Neural progenitor cell (in vitro differentiated cells): ENCODE data around the gene LYPD6B. TPM values are rescaled to one million over a fixed set of nuclear protein-coding genes. Genes with fewer than 3 reads are reported as not detected.

Experiments
- DNase-seq: peaks from one replicate; pipeline ENCODE4 v3.0.0-alpha.2; 2016; ENCODE audit warnings: low spot score
- H2AFZ ChIP-seq: fragments of 200-600 bp; sonication (generic); replicated peaks from 2 replicates; pipeline ENCODE4 v1.6.1; 2016; ENCODE audit warnings: antibody characterized with exemption
- H3F3A ChIP-seq: fragments of 200-600 bp; sonication (generic); 2 replicates; pipeline ENCODE4 v1.6.1; 2016; ENCODE audit warnings: antibody characterized with exemption, low read depth
- H3K27ac ChIP-seq: fragments of 200-600 bp; sonication (generic); 2 replicates; pipeline ENCODE4 v1.5.1; 2016; ENCODE audit warnings: mild to moderate bottlenecking
- H3K27me3 ChIP-seq: fragments of 200-600 bp; sonication (generic); 2 replicates; pipeline ENCODE4 v1.6.1; 2016; ENCODE audit warnings: mild to moderate bottlenecking, moderate library complexity
- H3K36me3 ChIP-seq: fragments of 200-600 bp; sonication (generic); 2 replicates; pipeline ENCODE4 v1.5.1; 2016
- H3K4me1 ChIP-seq: fragments of 200-600 bp; sonication (generic); 2 replicates; pipeline ENCODE4 v1.6.1; 2016; ENCODE audit warnings: mixed run types
- H3K4me2 ChIP-seq: fragments of 200-600 bp; sonication (generic); 2 replicates; pipeline ENCODE4 v1.6.1; 2016
- H3K4me3 ChIP-seq: fragments of 200-600 bp; sonication (generic); 2 replicates; pipeline ENCODE4 v1.5.1; 2016
- H3K79me2 ChIP-seq: fragments of 200-600 bp; sonication (generic); 2 replicates; pipeline ENCODE4 v1.6.1; 2016; ENCODE audit warnings: low read depth
- H3K9ac ChIP-seq: fragments of 200-600 bp; sonication (generic); 2 replicates; pipeline ENCODE4 v1.6.1; 2016
- H3K9me3 ChIP-seq: fragments of 200-600 bp; sonication (generic); 2 replicates; pipeline ENCODE4 v1.5.1; 2016; ENCODE audit warnings: low read depth
- H4K20me1 ChIP-seq: fragments of 200-600 bp; sonication (generic); 2 replicates; pipeline ENCODE4 v1.6.1; 2016; ENCODE audit warnings: low read depth
- H3K27ac Mint-ChIP-seq: 3 replicates; pipeline ENCODE4 v1.8.0; 2021; ENCODE audit warnings: mixed read lengths
- H3K27me3 Mint-ChIP-seq: 2 replicates; pipeline ENCODE4 v1.8.0; 2022; ENCODE audit warnings: low read depth, mild to moderate bottlenecking, inconsistent platforms, moderate library complexity, mixed read lengths; ENCODE audit not compliant: insufficient read depth
- H3K36me3 Mint-ChIP-seq: 3 replicates; pipeline ENCODE4 v1.8.0; 2021; ENCODE audit warnings: mixed read lengths
- H3K4me1 Mint-ChIP-seq: 3 replicates; pipeline ENCODE4 v1.8.0; 2021; ENCODE audit warnings: mixed read lengths
- H3K4me3 Mint-ChIP-seq: 3 replicates; pipeline ENCODE4 v1.8.0; 2021; ENCODE audit warnings: mild to moderate bottlenecking, moderate library complexity, mixed read lengths
- H3K9me3 Mint-ChIP-seq: 3 replicates; pipeline ENCODE4 v1.8.0; 2020; ENCODE audit warnings: mixed read lengths
- EZH2 ChIP-seq: fragments of 200-600 bp; sonication (generic); IDR thresholded peaks from 2 replicates; pipeline ENCODE4 v1.6.1; 2017; ENCODE audit warnings: antibody characterized with exemption, mild to moderate bottlenecking, moderate library complexity
- EZH2phosphoT487 ChIP-seq: fragments of 200-600 bp; sonication (generic); IDR thresholded peaks from 2 replicates; pipeline ENCODE4 v1.6.1; 2017; ENCODE audit warnings: antibody characterized with exemption
- total RNA-seq: library from RNA; depleted of rRNA; stranded (reverse); fragments of >200 nt; gene quantifications from 2 replicates; pipeline ENCODE4 v1.2.3, GENCODE V29; 2015; ENCODE audit warnings: low replicate concordance
- TF ChIP-seq, protein P1 (sequence below): fragments of 200-600 bp; sonication (generic); IDR thresholded peaks from 2 replicates; pipeline ENCODE4 v1.5.1; 2017; ENCODE audit warnings: antibody characterized with exemption, mild to moderate bottlenecking

LYPD6B gene, protein sequence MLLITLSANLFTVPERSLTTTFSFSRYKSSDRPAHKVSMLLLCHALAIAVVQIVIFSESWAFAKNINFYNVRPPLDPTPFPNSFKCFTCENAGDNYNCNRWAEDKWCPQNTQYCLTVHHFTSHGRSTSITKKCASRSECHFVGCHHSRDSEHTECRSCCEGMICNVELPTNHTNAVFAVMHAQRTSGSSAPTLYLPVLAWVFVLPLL
- 0.34 TPM in 1 of 2 replicates, not detected in the other for total RNA-seq

DNA sequence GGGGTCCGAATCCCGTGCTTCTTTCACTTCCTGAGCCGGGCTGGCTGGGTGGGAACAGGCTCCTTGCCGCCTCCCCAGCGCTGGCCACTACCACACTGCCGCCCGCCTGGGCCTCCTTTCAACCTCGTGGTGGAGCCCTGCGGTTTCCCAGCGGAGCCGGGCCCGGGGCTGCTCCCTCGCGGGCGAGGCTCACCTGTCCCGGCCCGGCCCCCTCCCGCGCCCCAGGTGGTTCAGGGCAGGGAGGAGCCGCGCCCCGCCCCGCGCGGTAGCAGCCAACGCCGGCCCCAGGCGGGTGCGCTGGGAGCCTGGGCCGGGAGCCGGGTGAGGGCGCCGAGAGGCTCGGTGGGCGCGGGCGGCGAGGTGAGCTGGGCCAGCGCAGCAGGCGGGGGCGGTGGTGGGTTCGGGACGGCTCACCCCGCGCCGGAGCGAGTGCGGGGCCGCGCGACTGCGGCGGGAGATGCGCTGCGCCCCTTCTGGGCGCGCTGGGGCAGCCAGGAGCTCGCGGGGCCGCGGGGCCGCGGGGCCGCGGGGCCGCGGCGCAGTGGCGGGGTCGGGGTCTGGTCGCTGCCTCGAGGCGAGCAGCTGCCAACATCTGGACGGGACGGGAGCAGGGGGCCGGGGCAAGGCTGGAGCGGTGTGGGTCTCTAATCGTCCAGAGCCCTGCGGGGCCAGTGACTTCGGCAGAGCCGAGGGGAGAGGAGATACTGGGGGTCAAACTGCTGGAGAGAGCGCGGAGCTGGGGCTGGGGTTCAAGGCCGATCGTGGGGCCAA is at the start of gene LYPD6B:
LYPD6B (plus strand) TSS at position 258 of the 771 bp plus-strand sequence. CDS start 92,250 bp downstream, outside the sequence.
- Histone ChIP-seq H3K9ac (no peak within 1 kb of the TSS), H3F3A (no peaks in the 10 kb centered on the region), H3K4me1 (peaks cover 2% of the 10 kb centered on the region), H3K36me3 (no peaks in the 10 kb centered on the region), H3K4me2 (peak within 1 kb of the TSS; percentile 96), H3K27ac (no peak within 1 kb of the TSS), H3K4me3 (peak within 1 kb of the TSS; percentile 64), H4K20me1 (no peaks in the 10 kb centered on the region), H2AFZ (peak within 1 kb of the TSS; percentile 96), H3K9me3 (no peaks in the 10 kb centered on the region), H3K79me2 (no peaks in the 10 kb centered on the region), H3K27me3 (peaks cover 40% of the 10 kb centered on the region)
- peak; percentile 70 for DNase-seq
- no peak within 1 kb of the TSS for H3K27ac Mint-ChIP-seq
- H3K4me3 Mint-ChIP-seq = peak within 1 kb of the TSS; percentile 89
- peaks cover 13% of the 10 kb centered on the region for H3K4me1 Mint-ChIP-seq
- no peaks in the 10 kb centered on the region for H3K36me3 Mint-ChIP-seq
- peaks cover 30% of the 10 kb centered on the region for H3K27me3 Mint-ChIP-seq
- no peaks in the 10 kb centered on the region for H3K9me3 Mint-ChIP-seq
- TF ChIP-seq, protein P1, sequence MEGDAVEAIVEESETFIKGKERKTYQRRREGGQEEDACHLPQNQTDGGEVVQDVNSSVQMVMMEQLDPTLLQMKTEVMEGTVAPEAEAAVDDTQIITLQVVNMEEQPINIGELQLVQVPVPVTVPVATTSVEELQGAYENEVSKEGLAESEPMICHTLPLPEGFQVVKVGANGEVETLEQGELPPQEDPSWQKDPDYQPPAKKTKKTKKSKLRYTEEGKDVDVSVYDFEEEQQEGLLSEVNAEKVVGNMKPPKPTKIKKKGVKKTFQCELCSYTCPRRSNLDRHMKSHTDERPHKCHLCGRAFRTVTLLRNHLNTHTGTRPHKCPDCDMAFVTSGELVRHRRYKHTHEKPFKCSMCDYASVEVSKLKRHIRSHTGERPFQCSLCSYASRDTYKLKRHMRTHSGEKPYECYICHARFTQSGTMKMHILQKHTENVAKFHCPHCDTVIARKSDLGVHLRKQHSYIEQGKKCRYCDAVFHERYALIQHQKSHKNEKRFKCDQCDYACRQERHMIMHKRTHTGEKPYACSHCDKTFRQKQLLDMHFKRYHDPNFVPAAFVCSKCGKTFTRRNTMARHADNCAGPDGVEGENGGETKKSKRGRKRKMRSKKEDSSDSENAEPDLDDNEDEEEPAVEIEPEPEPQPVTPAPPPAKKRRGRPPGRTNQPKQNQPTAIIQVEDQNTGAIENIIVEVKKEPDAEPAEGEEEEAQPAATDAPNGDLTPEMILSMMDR = no peak
- TF ChIP-seq EZH2 (peak; percentile 62), EZH2phosphoT487 (peak; percentile 24)

DNA sequence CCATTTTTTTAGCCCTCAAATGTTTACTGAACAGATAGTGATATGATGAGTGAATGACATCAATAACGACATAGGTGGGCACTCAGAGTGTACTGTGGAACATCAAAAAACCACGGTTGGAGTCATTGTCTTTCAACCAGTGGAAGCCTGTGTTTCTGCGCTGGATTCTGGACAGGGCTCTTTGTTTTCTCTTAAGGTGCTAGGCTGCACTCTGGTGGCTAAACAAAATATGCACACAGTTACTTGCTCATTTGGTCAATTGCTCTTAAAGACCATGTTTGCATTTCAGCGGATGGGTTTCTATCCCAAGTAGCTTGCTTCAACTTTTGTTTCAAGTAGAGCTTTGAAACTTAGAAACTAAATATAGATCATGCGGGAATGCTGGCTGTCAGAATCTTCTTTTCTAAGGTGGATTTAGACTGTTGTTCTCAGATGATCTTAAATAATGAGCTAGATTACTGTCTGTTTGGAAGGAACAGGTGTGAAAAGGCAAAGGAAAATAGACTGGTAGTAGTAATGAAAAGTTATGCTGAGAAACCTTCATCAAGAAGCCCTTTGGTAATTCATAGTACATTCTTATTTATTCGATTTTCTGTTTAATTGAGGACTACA is 48.5 kb upstream of the LYPD6B start:
- Histone ChIP-seq H3K9me3 (no peaks in the 10 kb centered on the region), H3K4me2 (no peak overlapping the region), H3K4me3 (no peak overlapping the region), H3K27me3 (no peaks in the 10 kb centered on the region), H3F3A (no peaks in the 10 kb centered on the region), H2AFZ (no peak overlapping the region), H3K9ac (no peak overlapping the region), H4K20me1 (no peaks in the 10 kb centered on the region), H3K4me1 (no peaks in the 10 kb centered on the region), H3K27ac (no peak overlapping the region), H3K79me2 (no peaks in the 10 kb centered on the region), H3K36me3 (peaks cover 14% of the 10 kb centered on the region)
- Mint-ChIP-seq H3K9me3 (no peaks in the 10 kb centered on the region), H3K4me3 (no peak overlapping the region), H3K27me3 (peaks cover 2% of the 10 kb centered on the region), H3K36me3 (peaks cover 35% of the 10 kb centered on the region), H3K27ac (no peak overlapping the region), H3K4me1 (no peaks in the 10 kb centered on the region)
- TF ChIP-seq, protein P1 = peak; percentile 74
- TF ChIP-seq EZH2 = no peak
- peak; percentile 80 for DNase-seq

DNA sequence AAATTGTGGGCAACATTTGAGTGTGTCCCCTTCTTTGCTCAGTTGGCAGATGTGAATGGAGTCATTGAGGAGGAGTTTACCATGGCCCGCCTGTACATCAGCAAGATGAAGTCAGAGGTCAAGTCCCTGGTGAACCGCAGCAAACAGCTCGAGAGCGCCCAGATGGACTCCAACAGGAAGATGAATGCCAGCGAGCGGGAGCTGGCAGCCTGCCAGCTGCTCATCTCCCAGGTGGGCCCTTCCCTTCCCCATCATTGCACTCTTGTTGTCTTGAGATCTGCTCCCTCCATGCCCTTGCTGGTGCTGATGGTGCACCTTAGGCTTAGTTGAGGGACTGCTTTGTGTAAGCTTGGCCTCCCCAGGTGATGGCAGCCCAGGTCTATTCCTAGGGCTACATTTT is 47.5 kb upstream of the LYPD6B start:
- Histone ChIP-seq H3K79me2 (no peaks in the 10 kb centered on the region), H3K36me3 (peaks cover 14% of the 10 kb centered on the region), H3K4me3 (no peak overlapping the region), H3F3A (no peaks in the 10 kb centered on the region), H4K20me1 (no peaks in the 10 kb centered on the region), H3K4me2 (no peak overlapping the region), H3K27ac (no peak overlapping the region), H2AFZ (no peak overlapping the region), H3K27me3 (no peaks in the 10 kb centered on the region), H3K9me3 (no peaks in the 10 kb centered on the region), H3K9ac (no peak overlapping the region), H3K4me1 (no peaks in the 10 kb centered on the region)
- Mint-ChIP-seq H3K4me1 (no peaks in the 10 kb centered on the region), H3K36me3 (peaks cover 36% of the 10 kb centered on the region), H3K27ac (no peak overlapping the region), H3K4me3 (no peak overlapping the region), H3K9me3 (no peaks in the 10 kb centered on the region), H3K27me3 (peaks cover 2% of the 10 kb centered on the region)
- TF ChIP-seq, protein P1 = no peak
- TF ChIP-seq EZH2phosphoT487 (no peak), EZH2 (no peak)
- DNase-seq = no peak
